ENCODE data around the gene MASP2. TPM values are rescaled to one million over a fixed set of nuclear protein-coding genes. Genes with fewer than 3 reads are reported as not detected.
"Not testable (repeated sequence)": the region's sequence is repeated elsewhere in the genome, so short reads cannot be mapped to it uniquely, and the experiment has no call there.

Gene MASP2
- total and polyA plus RNA-seq, 10 of the 15 experiments (the other 5 are each of a cell fraction or from before 2014, with no cell fraction given), result 0.04 to 0.21 (median 0.06) TPM; not detected in 7

- BruUV-seq (replicated peaks); H3K9ac ChIP-seq (ENCODE audit: control insufficient read depth, insufficient read depth, low read length); H3K79me2 ChIP-seq (ENCODE audit: control insufficient read depth, insufficient read depth, low read length); H3K27me3 ChIP-seq (replicated peaks in 1 of 2; ENCODE audit: control insufficient read depth in 2 of 2, insufficient read depth in 2 of 2, low read length in 1 of 2); H3K4me2 ChIP-seq (ENCODE audit: control insufficient read depth, insufficient read depth); H3K9me3 ChIP-seq (replicated peaks; ENCODE audit: control insufficient read depth, insufficient read depth, low read length); ATAC-seq; intact Hi-C loops (cut with micrococcal nuclease; ENCODE audit: unreplicated experiment); CTCF ChIA-PET; H2AFZ ChIP-seq (ENCODE audit: control insufficient read depth, low read depth, low read length); RAD21 ChIA-PET (ENCODE audit: unreplicated experiment); H4K20me1 ChIP-seq (ENCODE audit: control insufficient read depth, insufficient read depth); H3K27ac ChIP-seq (ENCODE audit: control insufficient read depth, insufficient read depth); FAIRE-seq; in situ Hi-C loops (cut with MboI); H3K4me3 ChIP-seq; DNase-seq (ENCODE audit: low read depth, low spot score); H3K36me3 ChIP-seq (ENCODE audit: control insufficient read depth in 2 of 2, insufficient read depth in 2 of 2, low read length in 1 of 2): not testable (repeated sequence)
- ChIA-PET SMC1A (ENCODE audit: uncharacterized antibody, unreplicated experiment) (interaction anchor here (1.5 kb wide), 1 partner anchor 27 kb away, joined by 3 read pairs; no protein-coding TSS in a partner anchor), POLR2A (interaction anchor here (0.6 kb wide), 1 partner anchor 251 kb away, joined by 4 read pairs; no protein-coding TSS in a partner anchor)
- WGBS (ENCODE audit: insufficient coverage, insufficient replicate concordance, low lambda C conversion rate, missing lambda C conversion rate), result 78% methylated on average over 6 of the region's 6 CpGs
- peaks cover 22% of the 10 kb centered on the region for H3K4me1 ChIP-seq (ENCODE audit: control insufficient read depth, insufficient read depth, low read length)
These were observed 57.0 kb downstream of the MASP2 start for GRCh38 chr1:10989920-10990516.

DNA sequence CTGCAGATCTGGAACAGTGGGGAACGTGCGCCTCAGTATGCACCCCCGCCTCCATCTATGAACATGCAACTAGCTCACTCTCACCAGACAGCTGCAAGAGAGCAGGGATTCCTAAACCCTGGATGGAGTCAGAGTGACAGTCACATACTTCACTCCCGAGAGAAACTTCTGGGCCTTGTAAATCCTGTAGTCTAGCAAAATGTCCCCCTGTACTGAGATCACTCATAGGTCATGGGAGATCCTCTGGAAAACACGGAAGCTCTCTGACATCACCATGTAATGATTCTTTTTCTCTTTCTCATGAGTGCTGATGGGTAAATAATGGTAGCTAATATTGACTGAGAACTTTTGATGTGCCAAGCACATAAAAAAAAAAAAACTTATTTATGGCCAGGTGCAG is 57.9 kb downstream of the MASP2 start:
- Histone ChIP-seq H3K9ac (ENCODE audit: control insufficient read depth, insufficient read depth, low read length) (no peak overlapping the region), H3K27ac (ENCODE audit: control insufficient read depth, insufficient read depth) (no peak overlapping the region), H3K27me3 (replicated peaks in 1 of 2; ENCODE audit: control insufficient read depth in 2 of 2, insufficient read depth in 2 of 2, low read length in 1 of 2) (no peaks in the 10 kb centered on the region), H3K4me1 (ENCODE audit: control insufficient read depth, insufficient read depth, low read length) (peaks cover 31% of the 10 kb centered on the region), H3K9me3 (replicated peaks; ENCODE audit: control insufficient read depth, insufficient read depth, low read length) (no peaks in the 10 kb centered on the region), H3K36me3 (ENCODE audit: control insufficient read depth in 2 of 2, insufficient read depth in 2 of 2, low read length in 1 of 2) (no peaks in the 10 kb centered on the region), H4K20me1 (ENCODE audit: control insufficient read depth, insufficient read depth) (no peaks in the 10 kb centered on the region), H3K79me2 (ENCODE audit: control insufficient read depth, insufficient read depth, low read length) (no peaks in the 10 kb centered on the region), H3K4me2 (ENCODE audit: control insufficient read depth, insufficient read depth) (no peak overlapping the region), H3K4me3 (no peak overlapping the region), H2AFZ (ENCODE audit: control insufficient read depth, low read depth, low read length) (no peak overlapping the region)
- CTCF ChIA-PET, result interaction anchor here (0.7 to 1.0 kb wide), 2 partner anchors 45 to 495 kb away, joined by 3 read pairs; no protein-coding TSS in a partner anchor
- WGBS (ENCODE audit: insufficient coverage, insufficient replicate concordance, low lambda C conversion rate, missing lambda C conversion rate), result 89% methylated on average over 5 of the region's 5 CpGs
- DNase-seq (ENCODE audit: low read depth, low spot score) (no peak), ATAC-seq (no peak), FAIRE-seq (no peak)
- POLR2A ChIA-PET, result no interaction called here
- in situ Hi-C loops (cut with MboI), result no loop called here
- RAD21 ChIA-PET (ENCODE audit: unreplicated experiment), result no interaction called here
- no TSS peak for BruUV-seq (replicated peaks)
- SMC1A ChIA-PET (ENCODE audit: uncharacterized antibody, unreplicated experiment), result interaction anchor here (1.5 kb wide), 1 partner anchor 26 kb away, joined by 3 read pairs; no protein-coding TSS in a partner anchor
- intact Hi-C loops (cut with micrococcal nuclease; ENCODE audit: unreplicated experiment), result no loop called here
- TF ChIP-seq PML (IDR thresholded peaks at IDR 0.05; ENCODE audit: low read length) (no peak), CEBPB (IDR thresholded peaks at IDR 0.05; ENCODE audit: borderline replicate concordance in 1 of 2, low read depth in 2 of 2, low read length in 2 of 2) (no peak), ATF7 (IDR thresholded peaks at IDR 0.05; ENCODE audit: low read depth) (no peak), SKIL (IDR thresholded peaks at IDR 0.05; ENCODE audit: low read depth, poor library complexity, severe bottlenecking) (no peak), CREB1 (IDR thresholded peaks at IDR 0.05; ENCODE audit: low read depth) (no peak), IRF4 (IDR thresholded peaks at IDR 0.05; ENCODE audit: low read depth, low read length) (no peak), ZSCAN29 (IDR thresholded peaks at IDR 0.05) (no peak), MEF2A (IDR thresholded peaks at IDR 0.05; ENCODE audit: insufficient read depth, low read depth, low read length) (no peak), CHD2 (IDR thresholded peaks at IDR 0.05; ENCODE audit: borderline replicate concordance, low read depth, low read length) (no peak), BHLHE40 (IDR thresholded peaks at IDR 0.05; ENCODE audit: borderline replicate concordance in 1 of 2, low read depth in 2 of 2, low read length in 1 of 2) (no peak), KLF5 (IDR thresholded peaks at IDR 0.05; ENCODE audit: partially characterized antibody) (no peak), SUZ12 (IDR thresholded peaks at IDR 0.05; ENCODE audit: unreplicated experiment) (no peak), SIN3A (IDR thresholded peaks at IDR 0.05; ENCODE audit: low read depth, low read length) (no peak), SMAD5 (IDR thresholded peaks at IDR 0.05; ENCODE audit: low read depth) (no peak), HSF1 (IDR thresholded peaks at IDR 0.05; ENCODE audit: low read depth, low read length) (no peak)

Data from GM12878 (cell line).